Measurements from ENCODE around the gene BMP6. TPM values are rescaled to one million over a fixed set of nuclear protein-coding genes. Genes with fewer than 3 reads are reported as not detected.
A peak's percentile ranks its signal among the peaks of the same experiment; 100 is the strongest.

BMP6 gene
- total and polyA plus RNA-seq, 2 of the 8 experiments (the other 6 are each of a cell fraction or from before 2014, with no cell fraction given): 2.0 to 2.1 TPM

DNA sequence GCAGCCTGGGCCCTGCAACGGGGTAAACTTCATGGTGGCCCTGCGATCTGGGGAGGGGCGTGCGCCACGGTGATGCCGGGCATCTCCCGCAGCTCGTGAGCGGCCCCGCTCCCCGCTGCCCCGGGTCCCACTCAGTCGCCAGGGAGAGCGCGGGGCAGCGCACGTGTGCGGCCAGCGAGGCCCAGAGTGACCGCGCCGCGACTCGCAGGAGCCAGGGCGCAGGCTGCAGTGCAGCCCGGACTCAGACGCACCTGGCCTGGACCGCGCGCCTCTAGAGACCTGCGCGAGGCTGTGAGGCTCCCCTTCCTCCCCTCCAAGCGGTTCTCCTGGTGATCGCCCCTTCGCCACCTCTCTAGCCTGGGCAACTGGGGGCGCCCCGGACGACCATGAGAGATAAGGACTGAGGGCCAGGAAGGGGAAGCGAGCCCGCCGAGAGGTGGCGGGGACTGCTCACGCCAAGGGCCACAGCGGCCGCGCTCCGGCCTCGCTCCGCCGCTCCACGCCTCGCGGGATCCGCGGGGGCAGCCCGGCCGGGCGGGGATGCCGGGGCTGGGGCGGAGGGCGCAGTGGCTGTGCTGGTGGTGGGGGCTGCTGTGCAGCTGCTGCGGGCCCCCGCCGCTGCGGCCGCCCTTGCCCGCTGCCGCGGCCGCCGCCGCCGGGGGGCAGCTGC lies 652 bp downstream of the BMP6 start (continued):
- TF ChIP-seq ZNF274 (IDR thresholded peaks at IDR 0.05; ENCODE audit: borderline replicate concordance, extremely low read depth, low read length) (no peak), PHF8 (conservative IDR thresholded peaks at IDR 0.05; ENCODE audit: low read depth, low read length) (0 out of 2 replicates have a peak, but pooled peaks have one; percentile 18), CHD2 (IDR thresholded peaks at IDR 0.05; ENCODE audit: low read length) (no peak), RAD21 (IDR thresholded peaks at IDR 0.05 in 1 of 2, conservative IDR thresholded peaks at IDR 0.05 in 1 of 2; ENCODE audit: low read depth in 2 of 2, low read length in 2 of 2) (no peak), ASH2L (IDR thresholded peaks at IDR 0.05; ENCODE audit: low read length) (peak; percentile 36), CBX8 (IDR thresholded peaks at IDR 0.05; ENCODE audit: borderline replicate concordance, low read depth, low read length) (no peak), FOSL1 (IDR thresholded peaks at IDR 0.05; ENCODE audit: insufficient read depth, low read depth, low read length) (no peak), RNF2 (IDR thresholded peaks at IDR 0.05; ENCODE audit: borderline replicate concordance, low read depth, low read length, missing control alignments, poor library complexity, severe bottlenecking) (no peak), CREB1 (IDR thresholded peaks at IDR 0.05) (no peak), SIRT6 (IDR thresholded peaks at IDR 0.05; ENCODE audit: low read length) (no peak), POLR2A (IDR thresholded peaks at IDR 0.05; ENCODE audit: control extremely low read depth in 1 of 2, low read depth in 2 of 2, low read length in 2 of 2) (no peak), TAF1 (IDR thresholded peaks at IDR 0.05; ENCODE audit: low read depth, low read length) (no peak), SRF (IDR thresholded peaks at IDR 0.05; ENCODE audit: low read depth, low read length) (no peak), SIX5 (IDR thresholded peaks at IDR 0.05; ENCODE audit: low read depth, low read length) (no peak), EZH2 (IDR thresholded peaks at IDR 0.05; ENCODE audit: low read depth, low read length, severe bottlenecking) (peak; percentile 89)
- TF ChIP-seq, protein P1, sequence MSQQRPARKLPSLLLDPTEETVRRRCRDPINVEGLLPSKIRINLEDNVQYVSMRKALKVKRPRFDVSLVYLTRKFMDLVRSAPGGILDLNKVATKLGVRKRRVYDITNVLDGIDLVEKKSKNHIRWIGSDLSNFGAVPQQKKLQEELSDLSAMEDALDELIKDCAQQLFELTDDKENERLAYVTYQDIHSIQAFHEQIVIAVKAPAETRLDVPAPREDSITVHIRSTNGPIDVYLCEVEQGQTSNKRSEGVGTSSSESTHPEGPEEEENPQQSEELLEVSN (IDR thresholded peaks at IDR 0.05): peak; percentile 69
- TF ChIP-seq, protein P2, sequence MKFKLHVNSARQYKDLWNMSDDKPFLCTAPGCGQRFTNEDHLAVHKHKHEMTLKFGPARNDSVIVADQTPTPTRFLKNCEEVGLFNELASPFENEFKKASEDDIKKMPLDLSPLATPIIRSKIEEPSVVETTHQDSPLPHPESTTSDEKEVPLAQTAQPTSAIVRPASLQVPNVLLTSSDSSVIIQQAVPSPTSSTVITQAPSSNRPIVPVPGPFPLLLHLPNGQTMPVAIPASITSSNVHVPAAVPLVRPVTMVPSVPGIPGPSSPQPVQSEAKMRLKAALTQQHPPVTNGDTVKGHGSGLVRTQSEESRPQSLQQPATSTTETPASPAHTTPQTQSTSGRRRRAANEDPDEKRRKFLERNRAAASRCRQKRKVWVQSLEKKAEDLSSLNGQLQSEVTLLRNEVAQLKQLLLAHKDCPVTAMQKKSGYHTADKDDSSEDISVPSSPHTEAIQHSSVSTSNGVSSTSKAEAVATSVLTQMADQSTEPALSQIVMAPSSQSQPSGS (IDR thresholded peaks at IDR 0.05; ENCODE audit: low read length): no peak

Data from H1 (cell line).